Measurements from ENCODE around the gene STK32A.

GRCh38 chr5:147381555-147381954 is 146.7 kb downstream of the STK32A start:
- TF ChIP-seq CTCF (conservative IDR thresholded peaks at IDR 0.05): no peak
- TF ChIP-seq ZFX (IDR thresholded peaks at IDR 0.05): no peak

All from C4-2B (cell line).